GM23338 (cell line): Measurements from ENCODE around the gene RGS3. TPM values are rescaled to one million over a fixed set of nuclear protein-coding genes. Genes with fewer than 3 reads are reported as not detected.
A peak's percentile ranks its signal among the peaks of the same experiment; 100 is the strongest.

Experiments used
- ATAC-seq: fragments of 200-7000 bp; cut with Tn5 transposase; 3 replicates; pipeline ENCODE4 v1.9.1; 2020
- DNase-seq: peaks from one replicate; pipeline ENCODE4 v3.0.0-alpha.2; 2015; ENCODE audit warnings: low spot score
- H2AFZ ChIP-seq: fragments of 200-600 bp; sonication (generic); 2 replicates; pipeline ENCODE4 v1.8.0; 2016; ENCODE audit warnings: antibody characterized with exemption, mild to moderate bottlenecking, moderate library complexity
- H3F3A ChIP-seq: fragments of 200-600 bp; sonication (generic); replicated peaks from 2 replicates; pipeline ENCODE4 v1.8.0; 2017; ENCODE audit warnings: antibody characterized with exemption, mixed run types, low read depth
- H3K27ac ChIP-seq: fragments of 200-600 bp; sonication (generic); 2 replicates; pipeline ENCODE4 v1.6.1; 2016; ENCODE audit warnings: low read depth
- H3K27me3 ChIP-seq: fragments of 200-600 bp; sonication (generic); 2 replicates; pipeline ENCODE4 v1.8.0; 2016; ENCODE audit warnings: mild to moderate bottlenecking, mixed run types, moderate library complexity; ENCODE audit not compliant: insufficient read depth
- H3K36me3 ChIP-seq: fragments of 200-600 bp; sonication (generic); 2 replicates; pipeline ENCODE4 v1.8.0; 2016; ENCODE audit warnings: mild to moderate bottlenecking; ENCODE audit not compliant: insufficient read depth
- H3K4me1 ChIP-seq: fragments of 200-600 bp; sonication (generic); 2 replicates; pipeline ENCODE4 v1.8.0; 2016; ENCODE audit warnings: mild to moderate bottlenecking, moderate library complexity; ENCODE audit not compliant: insufficient read depth
- H3K4me2 ChIP-seq: fragments of 200-600 bp; sonication (generic); 2 replicates; pipeline ENCODE4 v1.7.1; 2017; ENCODE audit warnings: mixed run types
- H3K4me3 ChIP-seq: fragments of 200-600 bp; sonication (generic); 2 replicates; pipeline ENCODE4 v1.6.1; 2016; ENCODE audit warnings: mixed run types
- H3K79me2 ChIP-seq: fragments of 200-600 bp; sonication (generic); replicated peaks from 2 replicates; pipeline ENCODE4 v1.8.0; 2017; ENCODE audit warnings: mild to moderate bottlenecking; ENCODE audit not compliant: insufficient read depth
- H3K9me2 ChIP-seq: fragments of 200-600 bp; sonication (generic); 2 replicates; pipeline ENCODE4 v1.8.0; 2017; ENCODE audit not compliant: insufficient read depth
- H4K20me1 ChIP-seq: fragments of 200-600 bp; sonication (generic); replicated peaks from 2 replicates; pipeline ENCODE4 v1.8.0; 2017; ENCODE audit warnings: mild to moderate bottlenecking; ENCODE audit not compliant: insufficient read depth
- H3K27ac Mint-ChIP-seq: 2 replicates; pipeline ENCODE4 v1.8.0; 2020; ENCODE audit warnings: inconsistent platforms, mild to moderate bottlenecking, moderate library complexity, mixed read lengths
- H3K27me3 Mint-ChIP-seq: 3 replicates; pipeline ENCODE4 v1.8.0; 2022; ENCODE audit warnings: low read depth, mild to moderate bottlenecking, moderate library complexity, mixed read lengths, inconsistent platforms; ENCODE audit not compliant: insufficient read depth, poor library complexity
- H3K36me3 Mint-ChIP-seq: 3 replicates; pipeline ENCODE4 v1.8.0; 2021; ENCODE audit warnings: low read depth, mild to moderate bottlenecking, inconsistent platforms, moderate library complexity, mixed read lengths
- H3K4me1 Mint-ChIP-seq: 3 replicates; pipeline ENCODE4 v1.8.0; 2020; ENCODE audit warnings: mild to moderate bottlenecking, inconsistent platforms, mixed read lengths
- H3K4me3 Mint-ChIP-seq: 3 replicates; pipeline ENCODE4 v1.8.0; 2021; ENCODE audit warnings: moderate library complexity, mild to moderate bottlenecking, inconsistent platforms, mixed read lengths
- H3K9me3 Mint-ChIP-seq: 3 replicates; pipeline ENCODE4 v1.8.0; 2020; ENCODE audit warnings: moderate library complexity, mild to moderate bottlenecking, inconsistent platforms, mixed read lengths
- CREB1 ChIP-seq: fragments of 250-450 bp; sonication (Bioruptor Pico); IDR thresholded peaks from 2 replicates; pipeline ENCODE4 v1.5.0; 2020; ENCODE audit warnings: low read depth, mild to moderate bottlenecking, moderate library complexity
- EZH2 ChIP-seq: fragments of 200-600 bp; sonication (generic); IDR thresholded peaks from one replicate; pipeline ENCODE4 v1.8.0; 2017; ENCODE audit warnings: antibody characterized with exemption, mild to moderate bottlenecking, low read depth; ENCODE audit not compliant: unreplicated experiment
- EZH2phosphoT487 ChIP-seq: fragments of 200-600 bp; sonication (generic); IDR thresholded peaks from one replicate; pipeline ENCODE4 v1.8.1; 2018; ENCODE audit warnings: antibody characterized with exemption; ENCODE audit not compliant: unreplicated experiment
- NANOG ChIP-seq: IDR thresholded peaks from 2 replicates; pipeline ENCODE4 v1.6.1; 2016; ENCODE audit warnings: antibody characterized with exemption, borderline replicate concordance
- POLR2AphosphoS5 ChIP-seq: IDR thresholded peaks from 2 replicates; pipeline ENCODE4 v1.6.1; 2016; ENCODE audit warnings: antibody characterized with exemption, low read depth
- REST ChIP-seq: IDR thresholded peaks from one replicate; pipeline ENCODE4 v1.6.1; 2018; ENCODE audit warnings: antibody characterized with exemption; ENCODE audit not compliant: unreplicated experiment
- STAT1 ChIP-seq: IDR thresholded peaks from one replicate; pipeline ENCODE4 v1.6.1; 2016; ENCODE audit warnings: antibody characterized with exemption; ENCODE audit not compliant: unreplicated experiment
- ZNF114 ChIP-seq: fragments of 250-450 bp; sonication (Bioruptor Pico); IDR thresholded peaks from 2 replicates; pipeline ENCODE4 v1.5.0; 2020; ENCODE audit warnings: mild to moderate bottlenecking, moderate library complexity
- ZNF331 ChIP-seq: fragments of 250-450 bp; sonication (Bioruptor Pico); IDR thresholded peaks from 2 replicates; pipeline ENCODE4 v1.5.0; 2020; ENCODE audit warnings: low read depth, mild to moderate bottlenecking, moderate library complexity
- ZNF462 ChIP-seq: fragments of 250-450 bp; sonication (Bioruptor Pico); IDR thresholded peaks from 2 replicates; pipeline ENCODE4 v1.5.0; 2020; ENCODE audit warnings: mild to moderate bottlenecking, moderate library complexity
- polyA plus RNA-seq: library from polyadenylated mRNA; unstranded; fragments of >200 nt; fragmentation: Nextera tagmentation; extraction: Ambion mirVana; gene quantifications from 2 replicates; pipeline ENCODE4 v1.2.1, GENCODE V29; 2016
- total RNA-seq: library from RNA; depleted of rRNA; stranded (reverse); fragments of >200 nt; shearing (Covaris generic); gene quantifications from 2 replicates; pipeline ENCODE4 v1.2.3, GENCODE V29; 2014
- TF ChIP-seq, protein P1 (sequence below), 2 experiments: fragments of 200-600 bp in 1 of 2; sonication (generic) in 1 of 2; conservative IDR thresholded peaks; 2 replicates each; pipeline versions ENCODE4 v1.5.1 to v1.6.1; 2016 to 2017; ENCODE audit warnings: antibody characterized with exemption in 2 of 2, low read depth in 2 of 2, mild to moderate bottlenecking in 2 of 2, moderate library complexity in 1 of 2

The RGS3 gene
- total and polyA plus RNA-seq, 2 experiments from 2014 or later, result 14.2 to 24.3 TPM

- H3K27me3 Mint-ChIP-seq, result peaks cover 23% of the 10 kb centered on the region
- H3K4me1 ChIP-seq, result peaks cover 17% of the 10 kb centered on the region
- no peak overlapping the region for H2AFZ ChIP-seq
- peaks cover 26% of the 10 kb centered on the region for H3K27me3 ChIP-seq
- no peaks in the 10 kb centered on the region for H3K9me2 ChIP-seq
- no peaks in the 10 kb centered on the region for H3K36me3 Mint-ChIP-seq
- no peaks in the 10 kb centered on the region for H3F3A ChIP-seq
- no peaks in the 10 kb centered on the region for H3K36me3 ChIP-seq
- no peak overlapping the region for H3K4me3 ChIP-seq
- ATAC-seq (no peak), DNase-seq (no peak)
- H3K27ac ChIP-seq, result no peak overlapping the region
- peaks cover 17% of the 10 kb centered on the region; the same call in 2 of the 3 replicates for H3K4me1 Mint-ChIP-seq
- no peaks in the 10 kb centered on the region for H3K79me2 ChIP-seq
- no peaks in the 10 kb centered on the region for H4K20me1 ChIP-seq
- no peak overlapping the region for H3K4me3 Mint-ChIP-seq
- no peak for TF ChIP-seq STAT1
- TF ChIP-seq ZNF114, result no peak
- TF ChIP-seq ZNF331, result no peak
- TF ChIP-seq NANOG, result no peak
- no peak for TF ChIP-seq EZH2phosphoT487
- no peak overlapping the region for H3K27ac Mint-ChIP-seq
- H3K4me2 ChIP-seq, result no peak overlapping the region
- no peaks in the 10 kb centered on the region for H3K9me3 Mint-ChIP-seq
These were observed 1.6 kb upstream of the RGS3 start for GRCh38 chr9:113461943-113462342.

- ATAC-seq, result no peak; the same call in 1 of the 3 replicates
- Mint-ChIP-seq H3K36me3 (no peaks in the 10 kb centered on the region), H3K9me3 (no peaks in the 10 kb centered on the region), H3K27me3 (peaks cover 23% of the 10 kb centered on the region), H3K4me1 (peaks cover 14% of the 10 kb centered on the region; the same call in 2 of the 3 replicates), H3K4me3 (peak overlapping the region; percentile 37), H3K27ac (no peak overlapping the region)
- H3K4me2 ChIP-seq, result peak overlapping the region; percentile 94
- no peaks in the 10 kb centered on the region for H3K36me3 ChIP-seq
- peak overlapping the region; percentile 98 for H2AFZ ChIP-seq
- H3F3A ChIP-seq, result no peaks in the 10 kb centered on the region
- H3K4me3 ChIP-seq, result peak overlapping the region; percentile 80
- H3K9me2 ChIP-seq, result no peaks in the 10 kb centered on the region
- no peak for DNase-seq
- H3K79me2 ChIP-seq, result no peaks in the 10 kb centered on the region
- no peaks in the 10 kb centered on the region for H4K20me1 ChIP-seq
- peaks cover 17% of the 10 kb centered on the region for H3K4me1 ChIP-seq
- H3K27me3 ChIP-seq, result peaks cover 26% of the 10 kb centered on the region
- H3K27ac ChIP-seq, result no peak overlapping the region
- TF ChIP-seq REST, result no peak
- TF ChIP-seq POLR2AphosphoS5, result no peak
- no peak for TF ChIP-seq CREB1 (CRISPR knock-in tag)
- no peak for TF ChIP-seq EZH2
- no peak for TF ChIP-seq ZNF462 (CRISPR knock-in tag)
- no peak for TF ChIP-seq STAT1
- TF ChIP-seq EZH2phosphoT487, result no peak
- TF ChIP-seq, protein P1, sequence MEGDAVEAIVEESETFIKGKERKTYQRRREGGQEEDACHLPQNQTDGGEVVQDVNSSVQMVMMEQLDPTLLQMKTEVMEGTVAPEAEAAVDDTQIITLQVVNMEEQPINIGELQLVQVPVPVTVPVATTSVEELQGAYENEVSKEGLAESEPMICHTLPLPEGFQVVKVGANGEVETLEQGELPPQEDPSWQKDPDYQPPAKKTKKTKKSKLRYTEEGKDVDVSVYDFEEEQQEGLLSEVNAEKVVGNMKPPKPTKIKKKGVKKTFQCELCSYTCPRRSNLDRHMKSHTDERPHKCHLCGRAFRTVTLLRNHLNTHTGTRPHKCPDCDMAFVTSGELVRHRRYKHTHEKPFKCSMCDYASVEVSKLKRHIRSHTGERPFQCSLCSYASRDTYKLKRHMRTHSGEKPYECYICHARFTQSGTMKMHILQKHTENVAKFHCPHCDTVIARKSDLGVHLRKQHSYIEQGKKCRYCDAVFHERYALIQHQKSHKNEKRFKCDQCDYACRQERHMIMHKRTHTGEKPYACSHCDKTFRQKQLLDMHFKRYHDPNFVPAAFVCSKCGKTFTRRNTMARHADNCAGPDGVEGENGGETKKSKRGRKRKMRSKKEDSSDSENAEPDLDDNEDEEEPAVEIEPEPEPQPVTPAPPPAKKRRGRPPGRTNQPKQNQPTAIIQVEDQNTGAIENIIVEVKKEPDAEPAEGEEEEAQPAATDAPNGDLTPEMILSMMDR (conservative IDR thresholded peaks at IDR 0.05; ENCODE audit: low read depth in 2 of 2), result no peak
These were observed 693 bp upstream of the RGS3 start for GRCh38 chr9:113462781-113463286.
